Right lobe of liver (tissue), 4 donors: ENCODE data around the gene ITPR1.

ENCODE experiments used
- CTCF ChIP-seq, 4 donors: fragments of 200-600 bp in 3 of 4; fragments of 450-650 bp in 1 of 4; IDR thresholded peaks; one replicate each; pipeline versions ENCODE4 v1.5.1 to v1.8.0; 2016 to 2022; ENCODE audit warnings: antibody characterized with exemption in 4 of 4, mild to moderate bottlenecking in 2 of 4
- POLR2A ChIP-seq: fragments of 450-650 bp; IDR thresholded peaks from one replicate; pipeline ENCODE4 v1.6.1; 2017; ENCODE audit warnings: antibody characterized with exemption, mild to moderate bottlenecking
- donor health status: DM: no; HTN: no; CAD: no.
- donor health status: DM: no; HTN: no; CAD: no.
- donor health status: DM: no; HTN: yes; CAD: no.

DNA sequence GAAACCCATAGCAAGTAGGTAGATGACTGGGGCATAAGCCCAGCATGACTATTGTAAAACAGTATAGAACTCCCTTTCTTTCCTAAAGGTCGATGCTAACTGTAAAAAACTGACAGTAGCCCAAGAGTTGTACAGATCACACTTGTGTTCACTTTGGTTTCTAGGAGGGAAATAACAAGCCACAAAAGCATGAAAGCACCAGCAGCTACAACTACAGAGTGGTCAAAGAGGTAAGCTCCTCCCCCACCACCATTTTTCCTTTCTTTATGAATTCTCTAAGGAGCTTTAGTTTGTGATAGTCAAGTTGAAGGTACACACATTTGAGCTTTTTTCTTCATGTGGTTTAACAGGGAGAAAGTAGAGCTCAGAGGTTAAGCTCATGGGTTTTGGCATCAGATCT, 191.0 kb downstream of the ITPR1 start:
- TF ChIP-seq CTCF (IDR thresholded peaks at IDR 0.05): no peak
- TF ChIP-seq POLR2A: no peak
